Measurements from ENCODE around the gene KLHDC7B. TPM values are rescaled to one million over a fixed set of nuclear protein-coding genes. Genes with fewer than 3 reads are reported as not detected.

Gene KLHDC7B
- total and polyA plus RNA-seq, 2 of the 13 experiments (the other 11 are each of a cell fraction or from before 2014, with no cell fraction given) = 0.11 TPM; not detected in 1

GRCh38 chr22:50569041-50569459, 23.4 kb downstream of the KLHDC7B start:
- 6% methylated on average over 5 of the region's 8 CpGs for WGBS (ENCODE audit: low lambda C conversion rate)
- BruUV-seq (replicated peaks) = TSS peak; percentile 83
- Histone ChIP-seq H2AFZ (ENCODE audit: low read length) (no peak overlapping the region), H3K27ac (ENCODE audit: extremely low read length, insufficient read depth, low read length) (peak overlapping the region; percentile 83), H3K4me3 (replicated peaks in 1 of 3; ENCODE audit: insufficient read depth in 1 of 3, low read depth in 2 of 3, low read length in 3 of 3) (peak overlapping the region in 1 of 3 experiments; percentile 7; a peak in 1 of 6 replicates), H3K36me3 (replicated peaks in 1 of 2; ENCODE audit: control insufficient read depth in 1 of 2, insufficient read depth in 2 of 2, low read length in 2 of 2) (peaks cover 4 to 5% of the 10 kb centered on the region in 2 experiments; a peak in 2 of 5 replicates), H3K9me3 (ENCODE audit: low read length) (no peaks in the 10 kb centered on the region), H3K4me2 (ENCODE audit: low read depth, low read length) (peak overlapping the region; percentile 52), H3K79me2 (ENCODE audit: insufficient read depth, low read length) (no peaks in the 10 kb centered on the region), H4K20me1 (ENCODE audit: insufficient read depth, low read length) (no peaks in the 10 kb centered on the region), H3K4me1 (ENCODE audit: insufficient read depth, low read length) (peaks cover 34% of the 10 kb centered on the region), H3K9ac (ENCODE audit: insufficient read depth, low read depth, low read length) (peak overlapping the region; percentile 47), H3K27me3 (ENCODE audit: control insufficient read depth in 1 of 2, insufficient read depth in 2 of 2, low read length in 2 of 2) (no peaks in the 10 kb centered on the region)
- ATAC-seq (peak; percentile 86), FAIRE-seq (no peak), DNase-seq (ENCODE audit: low spot score) (peak; percentile 78)
- CTCF ChIA-PET (ENCODE audit: low intra/inter-chr PET ratio, low total read pairs) = no interaction called here
- POLR2A ChIA-PET = interaction anchor here (0.9 to 3.2 kb wide), 12 partner anchors 9 to 131 kb away, joined by 3 to 30 read pairs (median 4); partner anchors contain the start of genes CHKB, CPT1B, KLHDC7B and SCO2
- intact Hi-C loops (cut with micrococcal nuclease; ENCODE audit: unreplicated experiment) (no loop called here), in situ Hi-C loops (cut with HindIII; ENCODE audit: extremely low pct_ligation_motif_present, low pct_unique_long_range_greater_than_20kb) (loop anchor here (5.0 kb wide), 1 partner anchor 37 kb away; the partner anchor contains the start of gene TYMP)
- no peak for TF ChIP-seq MED13 (CRISPR knock-in tag; IDR thresholded peaks at IDR 0.05)
- TF ChIP-seq ZNF121 (CRISPR knock-in tag; IDR thresholded peaks at IDR 0.05) = 0 out of 2 replicates have a peak, but pooled peaks have one; percentile 27
- no peak for TF ChIP-seq ZIK1 (CRISPR knock-in tag; IDR thresholded peaks at IDR 0.05; ENCODE audit: borderline replicate concordance, low read depth)
- TF ChIP-seq TARDBP (CRISPR knock-in tag; IDR thresholded peaks at IDR 0.05) = no peak
- no peak for TF ChIP-seq FIP1L1 (IDR thresholded peaks at IDR 0.05; ENCODE audit: borderline replicate concordance, insufficient read depth, low read depth, low read length)
- TF ChIP-seq CEBPG (CRISPR knock-in tag; IDR thresholded peaks at IDR 0.05) = no peak
- peak; percentile 82; the same call in 1 of the 2 replicates for TF ChIP-seq TFAP4 (IDR thresholded peaks at IDR 0.05; ENCODE audit: borderline replicate concordance, low read depth)
- TF ChIP-seq ZNF136 (CRISPR knock-in tag; IDR thresholded peaks at IDR 0.05; ENCODE audit: low read depth) = no peak
- no peak for TF ChIP-seq ZNF646 (CRISPR knock-in tag; IDR thresholded peaks at IDR 0.05)
- no peak for TF ChIP-seq PBX3 (CRISPR knock-in tag; IDR thresholded peaks at IDR 0.05; ENCODE audit: borderline replicate concordance)
- TF ChIP-seq PHF8 (CRISPR knock-in tag; IDR thresholded peaks at IDR 0.05) = no peak; the same call in 1 of the 2 replicates
- TF ChIP-seq MEIS1 (CRISPR knock-in tag; IDR thresholded peaks at IDR 0.05; ENCODE audit: borderline replicate concordance) = 0 out of 2 replicates have a peak, but pooled peaks have one; percentile 42
- TF ChIP-seq YEATS4 (CRISPR knock-in tag; IDR thresholded peaks at IDR 0.05; ENCODE audit: borderline replicate concordance) = no peak; the same call in 1 of the 2 replicates
- TF ChIP-seq ATF4 (CRISPR knock-in tag; IDR thresholded peaks at IDR 0.05) = no peak
